Breast epithelium (tissue), 3 donors: ENCODE results near the gene CDCA3.

Source experiments
- POLR2A ChIP-seq: fragments of 450-650 bp; IDR thresholded peaks from one replicate; pipeline ENCODE4 v1.6.1; 2016; ENCODE audit warnings: antibody characterized with exemption, mild to moderate bottlenecking, moderate library complexity
- TF ChIP-seq, protein P1 (sequence below), 3 donors: fragments of 450-650 bp; IDR thresholded peaks; one replicate each; pipeline ENCODE4 v1.5.1; 2016 to 2017; ENCODE audit warnings: antibody characterized with exemption in 3 of 3, mild to moderate bottlenecking in 3 of 3, moderate library complexity in 3 of 3

DNA sequence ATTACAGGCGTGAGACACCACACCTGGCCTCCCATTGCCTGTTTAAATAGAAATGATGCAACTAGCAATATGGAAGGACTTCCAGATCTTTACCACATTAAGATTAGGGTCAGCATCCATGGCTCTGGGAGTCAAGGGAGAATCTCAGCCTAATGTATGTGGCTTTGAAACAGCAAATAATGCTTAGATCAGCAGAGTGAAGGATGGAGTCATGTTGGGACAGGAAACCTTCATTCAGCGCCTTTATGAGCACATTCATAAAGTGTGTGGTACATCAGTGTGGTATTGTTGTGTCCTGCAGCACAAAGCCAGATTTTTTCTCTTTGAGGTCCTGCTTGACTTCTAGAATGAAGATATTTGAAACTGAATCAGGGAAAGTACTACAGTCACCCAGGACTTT, 37.3 kb upstream of the CDCA3 start:
- no peak for TF ChIP-seq POLR2A
- TF ChIP-seq, protein P1, sequence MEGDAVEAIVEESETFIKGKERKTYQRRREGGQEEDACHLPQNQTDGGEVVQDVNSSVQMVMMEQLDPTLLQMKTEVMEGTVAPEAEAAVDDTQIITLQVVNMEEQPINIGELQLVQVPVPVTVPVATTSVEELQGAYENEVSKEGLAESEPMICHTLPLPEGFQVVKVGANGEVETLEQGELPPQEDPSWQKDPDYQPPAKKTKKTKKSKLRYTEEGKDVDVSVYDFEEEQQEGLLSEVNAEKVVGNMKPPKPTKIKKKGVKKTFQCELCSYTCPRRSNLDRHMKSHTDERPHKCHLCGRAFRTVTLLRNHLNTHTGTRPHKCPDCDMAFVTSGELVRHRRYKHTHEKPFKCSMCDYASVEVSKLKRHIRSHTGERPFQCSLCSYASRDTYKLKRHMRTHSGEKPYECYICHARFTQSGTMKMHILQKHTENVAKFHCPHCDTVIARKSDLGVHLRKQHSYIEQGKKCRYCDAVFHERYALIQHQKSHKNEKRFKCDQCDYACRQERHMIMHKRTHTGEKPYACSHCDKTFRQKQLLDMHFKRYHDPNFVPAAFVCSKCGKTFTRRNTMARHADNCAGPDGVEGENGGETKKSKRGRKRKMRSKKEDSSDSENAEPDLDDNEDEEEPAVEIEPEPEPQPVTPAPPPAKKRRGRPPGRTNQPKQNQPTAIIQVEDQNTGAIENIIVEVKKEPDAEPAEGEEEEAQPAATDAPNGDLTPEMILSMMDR (IDR thresholded peaks at IDR 0.05), result no peak
